GOT3 (cell line): ENCODE measurements around the gene TNRC6B.
A peak's percentile ranks its signal among the peaks of the same experiment; 100 is the strongest.
"Not testable (repeated sequence)": the region's sequence is repeated elsewhere in the genome, so short reads cannot be mapped to it uniquely, and the experiment has no call there.

Source experiments
- DNase-seq: peaks from one replicate; lab custom pipeline; 2025; ENCODE audit warnings: mixed read lengths; lab: John Stamatoyannopoulos, UW

TNRC6B gene

DNA sequence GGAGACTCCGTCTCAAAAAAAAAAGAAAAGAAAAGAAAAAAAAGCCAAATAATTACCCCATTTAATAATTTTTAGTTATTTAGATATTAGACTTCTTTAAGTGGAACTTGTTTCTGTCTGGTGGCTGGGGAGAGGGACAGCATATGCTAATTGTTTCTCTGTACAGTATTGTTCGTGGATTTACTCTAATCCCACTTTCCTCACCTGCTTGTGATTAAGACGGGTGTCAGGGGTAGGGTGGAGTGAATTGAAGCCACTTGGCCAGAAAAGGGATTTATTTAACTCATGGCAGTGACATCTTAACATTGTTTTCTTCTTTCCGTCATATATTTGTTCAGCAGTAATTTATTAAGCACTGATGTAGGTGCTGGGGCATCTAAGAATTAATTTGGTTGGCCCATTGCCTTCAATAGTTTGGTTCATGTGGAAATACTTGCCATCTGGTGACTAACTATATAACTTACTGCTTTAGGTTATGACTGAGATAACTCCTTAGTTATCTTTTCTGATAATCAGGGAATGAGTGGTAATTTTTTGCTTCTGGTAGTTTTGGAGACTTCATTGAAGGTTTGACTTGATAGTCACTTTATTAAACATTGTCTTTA is 4.6 kb downstream of the TNRC6B start:
- no peak for DNase-seq

DNA sequence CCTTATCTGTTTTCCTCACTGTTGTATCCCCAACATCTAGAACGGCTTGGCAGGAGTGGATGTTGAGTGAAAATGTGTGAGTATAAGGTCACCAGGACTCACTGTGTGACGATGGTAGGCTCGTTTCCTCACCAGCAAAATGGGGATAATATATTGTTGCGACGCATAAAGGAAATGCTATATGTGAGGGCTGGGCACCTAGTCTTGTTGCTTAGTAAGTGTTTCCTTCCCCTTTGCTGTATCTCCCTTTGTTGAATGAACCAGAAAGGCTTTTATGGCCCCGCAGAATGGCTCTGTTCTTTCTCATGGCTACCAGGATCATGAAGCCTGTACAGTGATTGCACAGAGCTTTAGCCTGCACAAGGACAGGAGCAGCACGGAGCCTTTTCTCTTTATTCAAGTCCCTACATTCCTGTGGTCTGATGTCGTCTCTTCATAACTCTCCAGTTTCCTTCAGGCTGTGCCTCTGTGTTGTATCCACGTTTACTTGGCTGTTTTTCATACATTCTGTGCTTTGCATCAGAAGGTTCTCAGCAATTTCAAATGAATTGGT is 5.4 kb downstream of the TNRC6B start:
- DNase-seq, result no peak

DNA sequence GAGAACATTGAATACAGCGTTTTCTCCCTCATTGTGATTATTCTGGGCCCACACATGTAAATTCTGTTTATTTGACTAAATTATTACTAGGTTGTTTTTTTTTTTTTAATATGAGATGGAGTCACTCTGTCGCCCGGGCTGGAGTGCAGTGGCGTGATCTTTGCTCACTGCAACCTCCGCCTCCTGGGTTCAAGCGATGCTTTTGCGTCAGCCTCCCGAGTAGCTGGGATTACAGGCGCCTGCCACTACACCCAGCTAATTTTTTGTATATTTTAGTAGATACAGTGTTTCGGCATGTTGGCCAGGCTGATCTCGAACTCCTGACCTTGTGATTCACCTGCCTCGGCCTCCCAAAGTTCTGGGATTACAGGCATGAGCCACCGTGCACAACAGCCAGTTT is 5.9 kb downstream of the TNRC6B start:
- DNase-seq, result not testable (repeated sequence)

DNA sequence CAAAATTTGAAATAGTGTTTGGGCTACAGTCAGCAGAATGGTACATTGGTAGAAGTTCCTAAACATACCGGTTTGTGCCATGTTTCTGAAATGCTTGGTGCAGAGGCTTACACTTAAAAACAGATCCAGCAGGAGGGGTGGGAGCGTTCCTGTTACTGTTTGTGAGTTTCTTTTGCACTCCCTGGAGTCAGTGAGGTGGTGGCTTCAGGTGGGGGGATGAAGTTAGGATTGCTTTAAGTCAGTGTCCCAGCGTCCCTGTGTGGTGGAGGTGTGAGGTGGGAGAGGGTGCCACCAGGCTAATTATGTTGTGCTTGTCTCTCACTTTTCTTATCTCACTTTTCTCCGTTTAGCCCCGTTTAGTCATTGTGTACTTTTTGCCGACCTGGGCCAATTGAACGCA is 9.7 kb downstream of the TNRC6B start:
- no peak for DNase-seq

DNA sequence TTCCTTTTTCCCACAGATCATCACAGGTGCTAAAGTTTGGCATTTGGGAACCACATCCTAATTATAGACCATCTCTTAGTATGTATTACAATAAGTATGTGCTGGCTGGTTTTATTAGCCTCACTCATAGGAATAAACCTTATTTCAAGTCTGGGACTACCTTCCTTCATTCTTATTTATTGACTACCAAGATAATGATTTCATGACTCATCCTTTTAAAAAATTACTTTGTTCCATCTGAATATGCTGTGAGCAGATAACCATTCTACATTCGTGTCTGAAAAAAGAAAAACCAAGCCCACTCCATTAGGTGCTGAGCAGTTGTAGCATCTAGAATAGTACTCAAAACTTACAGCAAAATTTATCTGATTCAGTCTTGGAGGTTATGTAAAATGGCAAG is 12.3 kb downstream of the TNRC6B start:
- DNase-seq, result no peak

DNA sequence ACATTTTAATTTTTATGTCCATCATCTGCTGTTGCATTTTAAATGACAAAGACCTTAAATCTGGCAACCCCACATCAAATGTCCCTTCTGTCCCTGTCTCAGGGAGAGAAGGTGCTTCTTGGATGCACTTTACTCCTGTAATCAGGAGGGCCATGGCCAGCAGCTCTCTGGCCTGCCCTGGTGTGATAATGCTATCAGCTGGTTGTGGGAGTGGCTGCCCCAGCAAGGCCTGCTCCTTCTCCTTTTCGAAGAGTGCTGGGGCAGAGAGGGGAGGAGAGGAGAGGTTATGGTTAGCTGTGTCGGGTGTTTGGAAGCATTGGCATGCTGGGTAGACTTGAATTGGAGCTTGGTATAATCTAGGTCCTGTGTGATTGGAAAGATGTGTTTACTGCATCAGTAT is 12.8 kb downstream of the TNRC6B start:
- no peak for DNase-seq

DNA sequence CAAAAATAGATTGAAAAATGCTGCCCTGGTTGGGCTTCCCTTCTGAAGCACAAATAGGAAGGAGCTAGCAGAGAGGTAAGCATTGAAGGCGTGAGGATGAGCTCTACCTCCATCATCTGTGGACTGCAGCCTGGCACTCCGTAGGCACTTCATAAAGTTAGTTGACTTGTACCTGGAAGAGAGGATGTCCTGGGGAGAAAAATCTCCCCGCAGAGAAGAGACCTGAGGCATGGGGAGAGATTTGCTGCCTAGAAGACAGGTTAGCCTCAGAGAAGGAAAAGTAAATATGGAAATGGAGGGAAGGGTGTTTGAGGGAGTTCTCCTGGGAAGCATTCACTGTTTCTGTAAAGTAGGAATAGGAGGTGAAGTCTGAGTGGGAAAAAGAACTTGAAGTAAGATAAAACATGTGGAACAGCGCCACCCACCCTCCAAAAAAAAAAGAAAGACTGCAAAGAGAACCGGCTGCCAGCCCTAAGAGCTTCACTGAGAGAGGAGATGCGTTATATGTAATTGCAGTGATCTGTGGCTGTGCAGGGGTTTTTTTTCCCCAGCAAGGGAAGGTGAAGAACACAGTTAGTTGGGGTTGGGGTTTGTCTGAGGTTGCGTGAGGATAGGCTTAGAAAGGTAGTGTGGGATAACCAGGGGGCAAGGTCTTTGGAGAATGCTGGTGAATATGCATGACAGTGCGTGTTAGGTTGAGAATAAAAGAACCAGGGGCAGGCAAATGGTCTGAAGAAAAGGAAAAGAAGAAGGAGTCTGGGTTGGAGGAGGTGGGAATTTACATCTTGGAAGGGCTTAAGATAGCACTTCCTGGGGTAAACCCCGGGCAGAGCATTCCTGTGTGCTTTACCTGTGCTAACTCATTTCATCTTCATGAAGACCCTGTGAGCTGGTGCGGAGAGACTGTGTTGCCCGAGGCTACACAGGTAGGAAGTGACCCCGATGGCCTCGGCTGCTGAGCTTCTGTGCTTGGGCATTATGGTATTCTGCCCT is 16.0 kb downstream of the TNRC6B start:
- no peak for DNase-seq

DNA sequence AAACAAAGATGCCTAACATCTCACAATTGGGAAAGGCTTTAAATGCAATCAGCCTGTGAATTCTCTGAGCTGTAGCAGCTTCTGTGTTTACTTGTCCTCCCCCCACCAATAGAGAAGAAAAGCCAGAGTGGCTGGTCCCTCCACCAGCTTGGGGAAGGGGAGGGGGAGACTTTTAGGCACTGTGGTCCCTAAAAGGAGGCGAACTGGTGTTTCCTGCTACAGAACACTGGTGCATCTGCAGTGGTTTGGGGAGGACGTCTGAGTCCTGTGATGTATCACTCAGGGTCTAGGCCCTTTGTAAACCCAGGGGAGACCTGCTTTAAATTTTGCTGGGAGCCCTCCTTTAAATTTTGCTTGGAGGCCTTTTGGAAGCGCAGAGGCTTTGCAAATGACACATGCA is 16.9 kb downstream of the TNRC6B start:
- no peak for DNase-seq

DNA sequence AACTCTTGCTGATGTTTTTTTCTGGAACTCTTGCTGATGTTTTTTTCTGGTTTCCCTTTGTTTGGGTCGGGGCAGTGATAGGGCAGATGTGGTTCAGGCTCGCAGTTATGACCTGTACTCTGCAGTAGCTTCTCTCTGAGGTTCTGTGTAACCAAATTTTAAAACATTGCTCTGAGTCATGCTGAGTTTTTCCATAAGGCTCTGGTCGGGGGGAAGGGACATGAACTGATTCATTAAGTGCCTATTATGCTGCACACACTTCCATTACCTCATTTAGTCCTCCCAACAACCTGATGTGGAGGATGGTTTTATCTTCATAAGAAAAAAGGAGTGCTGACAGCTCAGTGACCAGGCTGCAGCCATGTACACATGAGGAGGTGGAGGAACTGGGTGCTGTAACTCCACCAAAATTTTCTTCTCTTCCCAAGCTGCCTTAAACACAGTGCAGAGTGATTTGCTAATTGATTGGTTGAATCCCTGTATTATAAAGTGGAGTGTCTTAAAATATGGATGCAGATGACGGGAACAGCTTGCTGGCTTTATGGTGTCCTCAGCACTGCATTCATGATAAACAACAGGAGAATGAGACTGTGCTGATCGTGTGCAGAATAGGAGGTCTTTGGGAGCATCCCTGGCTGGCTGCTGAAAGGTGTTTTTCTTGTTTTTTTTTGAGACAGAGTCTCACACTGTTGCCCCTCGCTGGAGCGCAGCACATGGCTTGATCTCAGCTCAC is 19.1 kb downstream of the TNRC6B start:
- peak; percentile 24 for DNase-seq

DNA sequence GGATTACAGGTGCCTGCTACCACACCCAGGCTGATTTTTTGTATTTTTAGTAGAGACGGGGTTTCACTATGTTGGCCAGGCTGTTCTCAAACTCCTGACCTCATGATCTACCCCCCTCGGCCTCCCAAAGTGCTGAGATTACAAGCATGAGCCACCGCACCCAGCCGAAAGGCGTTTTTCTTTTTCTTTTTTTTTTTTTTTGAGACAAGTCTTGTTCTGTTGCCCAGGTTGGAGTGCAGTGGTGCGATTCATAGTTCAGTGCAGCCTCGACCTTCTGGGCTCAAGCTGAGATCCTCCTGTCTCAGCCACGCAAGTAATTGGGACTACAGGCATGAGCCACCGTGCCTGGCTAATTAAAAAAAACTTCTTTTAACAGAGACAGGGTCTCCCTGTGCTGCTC is 19.7 kb downstream of the TNRC6B start:
- DNase-seq, result not testable (repeated sequence)

DNA sequence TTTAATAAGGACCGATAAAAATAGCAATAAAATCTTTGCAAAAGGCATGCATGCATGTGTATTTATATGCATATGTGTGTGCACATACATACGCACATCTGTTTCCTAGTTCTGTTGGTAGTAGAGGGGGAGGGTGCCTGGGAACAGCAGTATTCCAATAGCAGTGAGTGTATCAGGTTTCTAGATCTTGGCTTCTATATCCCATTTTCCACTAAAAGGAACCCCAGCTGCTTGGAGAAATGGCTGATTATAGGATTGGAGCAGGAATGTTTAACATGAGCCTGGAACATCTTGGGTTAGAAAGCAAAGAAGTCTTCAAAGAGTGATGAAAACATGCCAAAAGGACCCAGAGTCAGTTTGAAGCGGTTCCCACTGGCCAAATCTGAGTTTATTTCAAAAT is 21.0 kb downstream of the TNRC6B start:
- DNase-seq, result no peak

DNA sequence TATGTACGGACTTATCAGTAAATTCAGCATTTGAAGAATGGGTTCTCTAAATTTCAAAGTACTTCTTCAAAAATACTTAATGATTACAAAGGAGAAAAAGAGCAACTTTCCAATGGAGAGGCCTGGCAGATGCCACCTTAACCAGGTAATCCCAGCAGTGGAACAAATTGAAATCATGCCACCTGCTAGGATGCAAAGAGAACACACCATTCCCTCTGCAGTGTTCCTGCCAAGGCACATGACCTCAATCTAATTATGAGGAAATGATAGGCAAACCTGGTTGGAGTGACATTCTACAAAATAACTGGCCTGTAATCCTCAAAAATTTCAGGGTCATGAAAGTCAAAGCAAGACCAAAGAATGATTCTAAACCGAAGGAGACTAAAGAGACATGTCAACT is 21.5 kb downstream of the TNRC6B start:
- DNase-seq, result no peak

DNA sequence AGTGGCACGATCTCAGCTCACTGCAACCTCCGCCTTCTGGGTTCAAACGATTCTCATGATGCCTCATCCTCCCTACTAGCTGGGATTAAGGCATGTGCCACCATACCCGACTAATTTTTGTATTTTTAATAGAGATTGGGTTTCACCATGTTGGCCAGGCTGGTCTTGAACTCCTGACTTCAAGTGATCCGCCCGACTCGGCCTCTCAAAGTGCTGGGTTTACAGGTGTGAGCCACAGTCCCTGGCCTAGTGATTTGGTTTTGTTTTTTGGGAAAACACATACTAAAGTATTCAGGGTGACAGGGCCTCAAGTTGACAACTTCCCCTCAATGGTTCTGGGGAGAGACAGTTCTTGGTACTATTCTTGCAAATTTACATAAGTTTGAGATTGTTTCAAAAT is 22.1 kb downstream of the TNRC6B start:
- no peak for DNase-seq

DNA sequence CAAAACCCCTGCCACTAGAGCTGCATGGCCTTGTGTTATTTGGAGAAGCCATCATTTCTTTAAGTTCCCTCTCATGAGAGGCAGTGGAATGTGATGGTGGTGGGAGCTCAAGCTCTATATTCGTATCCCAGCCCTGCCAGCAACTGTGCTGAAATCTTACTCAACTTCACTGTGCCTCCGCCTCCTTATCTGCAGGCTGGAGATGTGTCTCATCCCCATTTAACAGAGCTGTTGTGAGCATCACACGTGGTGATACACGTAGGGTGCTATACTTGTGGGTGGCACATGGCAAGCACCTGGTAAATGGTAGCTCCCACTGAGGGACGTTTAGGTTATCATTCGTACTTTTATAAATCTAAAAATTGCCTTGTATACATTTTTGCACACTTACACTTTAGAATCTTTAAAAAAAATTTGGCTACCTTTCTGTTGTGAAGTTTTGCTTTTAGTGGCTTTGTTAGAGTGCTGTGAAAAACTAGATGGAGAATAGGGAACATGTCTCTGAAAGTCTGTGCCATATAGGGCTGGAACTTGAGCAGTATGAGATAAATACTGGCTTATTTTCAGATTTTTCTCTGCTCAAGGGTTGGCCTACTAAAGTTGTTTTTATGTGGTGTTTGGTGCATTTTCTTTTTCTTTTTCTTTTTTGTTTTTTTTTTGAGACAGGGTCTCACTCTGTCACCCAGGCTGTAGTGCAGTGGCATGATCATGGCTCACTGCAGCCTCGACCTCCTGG is 23.2 kb downstream of the TNRC6B start:
- no peak for DNase-seq

DNA sequence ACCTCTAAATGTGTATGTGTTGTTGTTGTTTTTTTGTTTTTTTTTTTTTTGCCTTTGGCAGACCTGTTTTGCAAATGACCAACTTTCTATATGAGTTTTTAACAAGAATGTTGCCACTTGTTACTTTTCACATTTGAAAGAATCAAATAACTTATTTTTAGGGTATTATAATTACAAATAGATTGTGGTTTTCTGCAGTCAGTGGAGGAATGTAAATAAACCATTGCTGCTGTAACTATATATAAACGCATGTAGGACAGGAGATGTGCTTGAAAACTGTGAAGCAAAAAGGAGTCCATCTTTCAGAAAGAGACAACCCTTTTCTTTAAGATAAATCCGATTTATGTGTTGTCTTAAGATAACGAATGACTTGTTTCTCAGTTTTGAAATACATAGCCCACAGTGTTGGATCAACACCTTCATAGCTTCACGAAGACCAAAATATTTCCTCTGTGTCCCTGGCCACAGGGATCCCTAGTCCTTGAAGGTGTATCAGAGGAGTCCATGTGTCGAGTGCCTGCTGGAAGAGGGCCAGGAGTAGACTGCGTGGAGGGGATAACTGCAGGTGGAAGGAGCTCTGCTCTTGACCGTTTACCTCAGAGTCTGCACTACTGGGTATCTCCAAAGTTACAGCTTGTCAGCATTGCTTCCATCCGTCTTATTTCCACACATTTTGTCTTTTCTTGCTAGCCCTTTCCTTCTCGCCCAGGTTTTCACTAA is 24.7 kb downstream of the TNRC6B start:
- DNase-seq, result no peak

DNA sequence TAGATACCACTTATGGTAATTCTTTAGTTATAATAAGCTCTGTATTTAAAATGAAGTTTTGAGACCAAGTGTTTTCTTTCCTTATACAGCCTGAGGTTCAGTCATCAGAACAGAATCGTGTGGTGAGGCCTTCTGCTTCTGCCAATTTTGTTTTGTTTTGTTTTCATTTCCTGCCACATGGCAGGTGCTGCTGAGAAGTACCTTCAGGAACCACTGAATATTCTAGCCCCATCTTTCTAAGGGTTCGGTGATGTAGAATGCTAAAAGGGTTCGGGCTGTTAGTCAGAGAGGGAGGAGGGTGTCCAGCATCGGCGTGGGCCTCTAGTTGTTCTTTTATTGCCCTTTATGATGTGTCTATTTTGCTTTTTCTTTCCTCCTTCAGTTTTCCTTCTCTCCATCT is 25.8 kb downstream of the TNRC6B start:
- DNase-seq, result no peak

DNA sequence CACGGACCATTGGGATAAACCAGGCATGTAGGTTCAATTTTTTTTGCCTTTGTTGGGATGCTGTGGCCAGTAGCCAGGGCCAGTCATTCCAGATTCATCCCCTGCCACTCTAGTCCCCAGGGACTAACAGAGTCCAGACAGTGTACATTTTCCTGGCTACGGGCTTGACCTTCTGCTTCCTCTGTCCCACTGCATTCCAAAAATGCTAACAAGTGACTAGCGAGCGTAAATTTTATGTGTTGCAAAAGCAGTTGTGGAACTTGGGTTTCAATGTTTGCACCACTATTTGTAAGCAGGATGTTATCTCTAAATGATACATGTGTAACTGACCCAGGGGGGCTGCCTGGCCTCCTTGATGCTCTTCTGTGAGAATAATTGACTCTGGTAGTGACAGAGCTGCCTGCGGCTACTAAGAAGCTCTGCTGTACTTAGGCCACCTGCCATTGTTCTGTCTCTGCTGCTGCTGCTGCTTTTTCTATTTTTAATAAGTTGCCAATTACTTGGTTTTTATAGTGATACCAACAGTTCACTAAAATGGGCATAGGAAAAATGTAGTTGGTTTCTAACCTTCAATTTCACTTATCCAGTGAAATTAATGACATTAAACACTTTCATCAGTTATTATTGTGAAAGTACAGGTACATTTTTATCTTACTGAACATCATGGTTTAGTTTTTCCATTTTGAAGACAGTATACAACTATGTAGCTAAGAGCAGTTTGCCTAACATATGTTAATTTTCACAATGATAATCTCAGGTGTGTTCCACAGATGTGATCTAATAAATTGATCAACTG is 26.8 kb downstream of the TNRC6B start:
- DNase-seq, result no peak

DNA sequence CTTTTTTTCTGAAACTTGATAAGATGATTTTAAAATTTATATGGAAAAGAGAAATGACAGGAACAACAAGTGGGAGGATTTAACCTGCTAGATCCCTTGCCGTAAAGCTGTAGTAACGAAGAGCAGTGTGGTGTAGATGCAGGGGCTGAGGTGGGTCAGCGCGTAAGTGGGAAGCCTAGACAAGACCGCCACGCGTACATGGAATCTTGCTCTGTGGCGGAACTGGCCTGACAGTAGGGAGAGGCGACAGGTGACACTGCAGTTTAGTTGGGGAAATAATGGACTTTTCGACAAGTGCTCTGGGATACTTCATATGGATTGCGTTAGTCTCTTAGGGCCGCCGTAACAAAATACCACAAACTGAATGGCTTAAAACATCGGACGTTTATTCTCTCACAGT is 28.8 kb downstream of the TNRC6B start:
- no peak for DNase-seq

DNA sequence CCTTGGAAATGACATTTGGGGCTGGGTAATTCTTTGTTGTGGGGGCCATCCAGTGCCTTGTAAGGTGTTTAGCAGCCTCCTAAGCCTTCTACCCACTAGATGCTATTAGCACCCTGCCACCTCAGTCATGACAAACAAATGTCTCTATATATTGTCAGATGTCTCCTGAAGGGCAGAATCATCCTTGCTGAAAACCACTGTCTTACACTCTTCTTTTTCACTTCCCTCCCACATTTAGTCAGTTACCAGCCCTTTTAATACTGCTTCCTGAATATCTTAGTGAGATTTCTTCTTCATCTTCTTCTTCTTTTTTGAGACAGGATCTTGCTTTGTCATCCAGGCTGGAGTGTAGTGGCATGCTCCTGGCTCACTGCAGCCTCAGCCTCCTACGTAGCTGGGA is 33.1 kb downstream of the TNRC6B start:
- DNase-seq, result no peak

DNA sequence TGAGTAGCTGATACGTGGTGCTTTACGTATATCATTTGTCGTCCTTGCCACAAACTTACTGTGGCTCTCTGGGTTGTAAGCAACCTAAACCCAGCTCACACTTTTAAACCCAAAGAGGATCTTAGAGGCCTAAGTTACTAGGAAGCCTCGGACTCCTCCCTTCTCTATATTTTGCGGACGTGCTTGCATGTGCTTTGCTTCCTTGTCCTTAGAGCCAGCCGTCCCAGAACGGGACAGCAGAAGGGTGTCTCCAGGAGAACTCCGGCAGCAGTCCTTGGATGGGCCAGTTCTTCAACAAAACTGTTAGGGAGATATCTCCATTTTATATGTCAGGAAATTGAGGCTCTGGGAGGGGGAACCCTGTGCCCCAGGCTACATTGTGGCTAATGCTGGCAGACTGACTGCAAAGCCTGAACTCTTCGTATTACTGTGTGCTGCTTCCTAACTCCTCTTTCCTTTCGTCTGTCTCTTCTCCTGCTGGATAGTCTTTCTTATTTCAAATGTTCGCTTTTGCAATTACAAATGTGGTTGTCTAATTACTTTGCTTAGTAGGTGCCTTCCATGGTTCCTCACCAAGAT is 33.8 kb downstream of the TNRC6B start:
- DNase-seq, result no peak
